K562 (cell line): Measurements from ENCODE around the gene CELF6. TPM values are rescaled to one million over a fixed set of nuclear protein-coding genes. Genes with fewer than 3 reads are reported as not detected.

ENCODE experiments used
- ATAC-seq: fragments of 200-7000 bp; cut with Tn5 transposase; 3 replicates; pipeline ENCODE4 v1.9.1; 2020; ENCODE audit warnings: moderate library complexity
- BruUV-seq: library from RNA; stranded (reverse); fragments of 400-500 nt; replicated peaks from 2 replicates; lab custom pipeline; 2021; lab: Mats Ljungman, UMichigan
- CTCF ChIA-PET: fragments of 300-600 bp; formaldehyde crosslinking; extraction: SDS; loops from one replicate; lab custom pipeline; 2021; ENCODE audit warnings: low intra/inter-chr PET ratio; lab: Yijun Ruan, JAX
- POLR2A ChIA-PET: fragments of 300-600, 350-650 bp; sonication (Branson Sonifier 250); formaldehyde crosslinking; extraction: SDS; loops from one replicate; lab custom pipeline; 2021; ENCODE audit warnings: antibody characterized with exemption, inconsistent platforms; lab: Yijun Ruan, JAX
- DNase-seq, 4 experiments: peaks; one replicate each; pipeline versions ENCODE4 v3.0.0 to v3.0.0-alpha.2; 2011 to 2018; ENCODE audit warnings: low spot score in 3 of 4, mixed read lengths in 3 of 4; ENCODE audit errors: extremely low read depth in 1 of 4
- FAIRE-seq: peaks from 2 replicates; lab custom pipeline; 2011; peaks lifted over from hg19 to GRCh38; lab: Jason Lieb, UNC
- H2AFZ ChIP-seq: 2 replicates; pipeline ENCODE4 v1.6.0; 2011; ENCODE audit warnings: low read depth, low read length, control low read depth, inconsistent platforms
- H3K27ac ChIP-seq: fragments of 200-600 bp; 3 replicates; pipeline ENCODE4 v1.8.0; 2011; ENCODE audit warnings: low read depth, mild to moderate bottlenecking, control low read depth, inconsistent platforms, low read length, moderate library complexity, mixed read lengths; ENCODE audit errors: extremely low read depth
- H3K27me3 ChIP-seq, 2 experiments: fragments of 300-600 bp in 1 of 2; 2 replicates in 1 of 2; 3 replicates in 1 of 2; pipeline versions ENCODE4 v1.6.0 to v1.8.0; 2011; ENCODE audit warnings: inconsistent platforms in 2 of 2, low read length in 2 of 2, mild to moderate bottlenecking in 1 of 2, mixed read lengths in 1 of 2, moderate library complexity in 1 of 2; ENCODE audit not compliant: control insufficient read depth in 2 of 2, insufficient read depth in 2 of 2
- H3K36me3 ChIP-seq: fragments of 300-600 bp; 3 replicates; pipeline ENCODE4 v1.8.0; 2011; ENCODE audit warnings: mild to moderate bottlenecking, low read length, inconsistent platforms; ENCODE audit not compliant: control insufficient read depth, insufficient read depth
- H3K4me1 ChIP-seq, 2 experiments: fragments of 200-600 bp in 1 of 2; replicated peaks in 1 of 2; 2 replicates in 1 of 2; 3 replicates in 1 of 2; pipeline versions ENCODE4 v1.5.1 to v1.8.0; 2011; ENCODE audit warnings: inconsistent platforms in 2 of 2, low read length in 2 of 2, mild to moderate bottlenecking in 1 of 2, mixed read lengths in 1 of 2, moderate library complexity in 1 of 2; ENCODE audit not compliant: control insufficient read depth in 2 of 2, insufficient read depth in 2 of 2
- H3K4me2 ChIP-seq: 2 replicates; pipeline ENCODE4 v1.6.1; 2011; ENCODE audit warnings: low read length, control low read depth, inconsistent platforms, mixed read lengths; ENCODE audit not compliant: insufficient read depth
- H3K4me3 ChIP-seq: fragments of 200-600 bp; sonication (generic), shearing (Covaris generic); 2 replicates; pipeline ENCODE4 v1.5.1; 2016; ENCODE audit warnings: control low read depth, inconsistent platforms
- H3K79me2 ChIP-seq: fragments of 200-600 bp; 3 replicates; pipeline ENCODE4 v1.8.0; 2011; ENCODE audit warnings: low read length, inconsistent platforms; ENCODE audit not compliant: control insufficient read depth, insufficient read depth
- H3K9ac ChIP-seq, 2 experiments: 2 replicates each; pipeline versions ENCODE4 v1.6.0 to v1.6.1; 2011; ENCODE audit warnings: low read depth in 2 of 2, low read length in 2 of 2, control low read depth in 1 of 2, inconsistent platforms in 1 of 2, mild to moderate bottlenecking in 1 of 2, mixed read lengths in 1 of 2; ENCODE audit not compliant: insufficient read depth in 1 of 2
- H3K9me1 ChIP-seq: one replicate; pipeline ENCODE4 v1.6.0; 2011; ENCODE audit warnings: inconsistent platforms, mild to moderate bottlenecking, low read length, moderate library complexity; ENCODE audit not compliant: control insufficient read depth, insufficient read depth
- H3K9me3 ChIP-seq: replicated peaks from 2 replicates; pipeline ENCODE4 v1.5.1; 2011; ENCODE audit warnings: low read depth, low read length, inconsistent platforms; ENCODE audit not compliant: control insufficient read depth, insufficient read depth
- H4K20me1 ChIP-seq: replicated peaks from 2 replicates; pipeline ENCODE4 v1.6.1; 2011; ENCODE audit warnings: low read length, inconsistent platforms, mixed read lengths; ENCODE audit not compliant: control insufficient read depth, insufficient read depth
- ATF6 ChIP-seq: sonication (generic); formaldehyde crosslinking; IDR thresholded peaks from 2 replicates; pipeline ENCODE4 v1.4.0; 2020; ENCODE audit warnings: mild to moderate bottlenecking, missing genetic modification reagents
- CTCF ChIP-seq, 3 experiments: IDR thresholded peaks in 2 of 3; conservative IDR thresholded peaks in 1 of 3; 2 replicates each; pipeline ENCODE4 v1.5.1; 2011 to 2012; ENCODE audit warnings: low read length in 3 of 3, mild to moderate bottlenecking in 3 of 3, control low read depth in 2 of 3, improper control_type of control experiment in 1 of 3, inconsistent platforms in 1 of 3, low read depth in 1 of 3, mixed read lengths in 1 of 3, moderate library complexity in 1 of 3; ENCODE audit not compliant: insufficient read depth in 2 of 3
- EHMT2 ChIP-seq: fragments of 450-650 bp; IDR thresholded peaks from 2 replicates; pipeline ENCODE4 v1.6.1; 2018; ENCODE audit warnings: antibody characterized with exemption
- ELK3 ChIP-seq: fragments of 450-650 bp; formaldehyde crosslinking; IDR thresholded peaks from 2 replicates; pipeline ENCODE4 v1.4.0; 2020; ENCODE audit warnings: mild to moderate bottlenecking
- FOXK2 ChIP-seq, 2 experiments: fragments of 450-650 bp; IDR thresholded peaks in 1 of 2; conservative IDR thresholded peaks in 1 of 2; 2 replicates each; pipeline ENCODE4 v1.6.1; 2016; ENCODE audit warnings: low read depth in 2 of 2, mild to moderate bottlenecking in 1 of 2
- HMGN3 ChIP-seq: IDR thresholded peaks from 2 replicates; pipeline ENCODE4 v1.6.1; 2011; ENCODE audit warnings: borderline replicate concordance, low read depth, mild to moderate bottlenecking, mixed read lengths, low read length; ENCODE audit not compliant: insufficient read length; ENCODE audit errors: extremely low read depth
- IRF1 ChIP-seq: sonication (generic); formaldehyde crosslinking; IDR thresholded peaks from 2 replicates; pipeline ENCODE4 v1.8.0; 2022; ENCODE audit warnings: missing genetic modification reagents, mild to moderate bottlenecking, borderline replicate concordance
- KLF1 ChIP-seq: fragments of 450-650 bp; IDR thresholded peaks from 2 replicates; pipeline ENCODE4 v1.6.1; 2016; ENCODE audit warnings: missing genetic modification characterization, missing compliant biosample characterization
- MIER1 ChIP-seq: fragments of 450-650 bp; IDR thresholded peaks from 2 replicates; pipeline ENCODE4 v1.6.1; 2016; ENCODE audit warnings: antibody characterized with exemption, mild to moderate bottlenecking, low read depth
- PTRF ChIP-seq: fragments of 450-650 bp; IDR thresholded peaks from 2 replicates; pipeline ENCODE4 v1.6.1; 2016; ENCODE audit warnings: mild to moderate bottlenecking, missing genetic modification characterization, missing compliant biosample characterization
- ZNF174 ChIP-seq: fragments of 250-450 bp; sonication (Bioruptor Pico); IDR thresholded peaks from 2 replicates; pipeline ENCODE4 v1.4.0; 2020; ENCODE audit warnings: mild to moderate bottlenecking
- ZNF184 ChIP-seq: sonication (generic); formaldehyde crosslinking; IDR thresholded peaks from 2 replicates; pipeline ENCODE4 v1.5.0; 2020; ENCODE audit warnings: missing genetic modification reagents
- ZNF76 ChIP-seq: fragments of 250-450 bp; sonication (Bioruptor Pico); IDR thresholded peaks from 2 replicates; pipeline ENCODE4 v1.4.0; 2020; ENCODE audit warnings: mild to moderate bottlenecking, moderate library complexity, borderline replicate concordance
- WGBS: fragments of 100-300 bp; shearing (Covaris generic); methylation state at CpG from one replicate; pipeline ENCODE4 v1.1.6; 2016; ENCODE audit warnings: low coverage, mixed read lengths; ENCODE audit not compliant: insufficient coverage; ENCODE audit errors: missing lambda C conversion rate; 5-methylcytosine and 5-hydroxymethylcytosine counted together
- in situ Hi-C: fragments of 300-500 bp; cut with MboI; formaldehyde crosslinking; loops from 4 replicates; pipeline ENCODE4 v1.15.0; 2018; ENCODE audit warnings: inconsistent platforms, mixed read lengths
- intact Hi-C: fragments of 100-400 bp; cut with micrococcal nuclease; formaldehyde crosslinking; loops from 2 replicates; pipeline ENCODE4 v1.14.2; 2022
- polyA plus RNA-seq, 8 experiments: library from polyadenylated mRNA; depleted of rRNA in 4 of 8; stranded (reverse) in 5 of 8; unstranded in 3 of 8; fragments of >200 nt; fragmentation: Nextera tagmentation in 2 of 8; fragmentation: Illumina TruSeq in 1 of 8; extraction: Ambion mirVana in 2 of 8; extraction: Trizol in 1 of 8; gene quantifications; 2 replicates each; pipeline versions ENCODE4 v1.2.1 to v1.2.3, GENCODE V29; 2011 to 2014; ENCODE audit warnings: inconsistent platforms in 1 of 8, missing spikeins in 1 of 8
- total RNA-seq, 7 experiments: library from RNA; depleted of rRNA in 6 of 7; stranded (reverse); fragments of >200 nt in 6 of 7; fragmentation: Illumina TruSeq in 2 of 7; extraction: Trizol in 2 of 7; gene quantifications; 2 replicates each; pipeline versions ENCODE4 v1.2.1 to v1.2.3, GENCODE V29; 2011 to 2021; ENCODE audit warnings: low replicate concordance in 1 of 7

The CELF6 gene
- total and polyA plus RNA-seq, 9 of the 15 experiments (the other 6 are each of a cell fraction or from before 2014, with no cell fraction given) = 0.01 to 0.11 TPM; not detected in 7

- Histone ChIP-seq H3K4me2 (no peak overlapping the region), H3K27ac (no peak overlapping the region)
- CTCF ChIA-PET = no interaction called here
These were observed 31.0 kb downstream of the CELF6 start for GRCh38 chr15:72288796-72289596.

More at GRCh38 chr15:72288796-72289596, 31.0 kb downstream of the CELF6 start:
- BruUV-seq = no TSS peak
- no peaks in the 10 kb centered on the region for H3K9me3 ChIP-seq
- FAIRE-seq (no peak), ATAC-seq (no peak), DNase-seq (no peak)
- H3K79me2 ChIP-seq = no peaks in the 10 kb centered on the region
- peaks cover 0 to 18% of the 10 kb centered on the region in 2 experiments; a peak in 2 of 5 replicates for H3K4me1 ChIP-seq
- WGBS = 22% methylated on average over 16 of the region's 49 CpGs
- POLR2A ChIA-PET = interaction anchor here (0.6 to 1.5 kb wide), 2 partner anchors 18 to 62 kb away, joined by 3 to 4 read pairs; no protein-coding TSS in a partner anchor
- H4K20me1 ChIP-seq = peaks cover 4% of the 10 kb centered on the region; the same call in 1 of the 2 replicates
- no peaks in the 10 kb centered on the region for H3K36me3 ChIP-seq
- H3K9me1 ChIP-seq = no peaks in the 10 kb centered on the region
- in situ Hi-C loops (no loop called here), intact Hi-C loops (no loop called here)
- TF ChIP-seq FOXK2 (conservative IDR thresholded peaks at IDR 0.05 in 1 of 2, IDR thresholded peaks at IDR 0.05 in 1 of 2; ENCODE audit: low read depth in 2 of 2) = no peak
- TF ChIP-seq CTCF (IDR thresholded peaks at IDR 0.05 in 2 of 3, conservative IDR thresholded peaks at IDR 0.05 in 1 of 3; ENCODE audit: insufficient read depth in 2 of 3, low read depth in 1 of 3, low read length in 3 of 3) = no peak
- TF ChIP-seq KLF1 (tag) = no peak
- TF ChIP-seq MIER1 = no peak
- no peak for TF ChIP-seq ZNF76 (CRISPR knock-in tag)
- no peak for TF ChIP-seq PTRF (tag)
- no peak for TF ChIP-seq EHMT2
- TF ChIP-seq ATF6 (CRISPR knock-in tag) = no peak
- no peak for TF ChIP-seq ZNF184 (CRISPR knock-in tag)
- TF ChIP-seq ZNF174 (CRISPR knock-in tag) = no peak
- no peak for TF ChIP-seq ELK3 (CRISPR knock-in tag)
- no peak for TF ChIP-seq HMGN3
- no peak for TF ChIP-seq IRF1 (CRISPR knock-in tag)
- no peak overlapping the region for H3K4me3 ChIP-seq
- H2AFZ ChIP-seq = no peak overlapping the region
- no peak overlapping the region for H3K9ac ChIP-seq
- H3K27me3 ChIP-seq = peaks cover 48 to 73% of the 10 kb centered on the region in 2 experiments
